Tibial nerve (tissue), 4 donors: ENCODE data around the gene HEPN1.
A peak's percentile ranks its signal among the peaks of the same experiment; 100 is the strongest.

Experiments
- EP300 ChIP-seq, 2 donors: sonication (generic); formaldehyde crosslinking; IDR thresholded peaks; one replicate each; pipeline ENCODE4 v1.6.1; 2017; ENCODE audit warnings: antibody characterized with exemption in 2 of 2, mild to moderate bottlenecking in 1 of 2
- TF ChIP-seq, protein P1 (sequence below), 5 experiments: fragments of 200-600 bp in 3 of 5; fragments of 450-650 bp in 2 of 5; sonication (generic) in 3 of 5; IDR thresholded peaks; one replicate each; pipeline ENCODE4 v1.5.1; 2016 to 2019; ENCODE audit warnings: antibody characterized with exemption in 5 of 5, mild to moderate bottlenecking in 3 of 5, moderate library complexity in 2 of 5

DNA sequence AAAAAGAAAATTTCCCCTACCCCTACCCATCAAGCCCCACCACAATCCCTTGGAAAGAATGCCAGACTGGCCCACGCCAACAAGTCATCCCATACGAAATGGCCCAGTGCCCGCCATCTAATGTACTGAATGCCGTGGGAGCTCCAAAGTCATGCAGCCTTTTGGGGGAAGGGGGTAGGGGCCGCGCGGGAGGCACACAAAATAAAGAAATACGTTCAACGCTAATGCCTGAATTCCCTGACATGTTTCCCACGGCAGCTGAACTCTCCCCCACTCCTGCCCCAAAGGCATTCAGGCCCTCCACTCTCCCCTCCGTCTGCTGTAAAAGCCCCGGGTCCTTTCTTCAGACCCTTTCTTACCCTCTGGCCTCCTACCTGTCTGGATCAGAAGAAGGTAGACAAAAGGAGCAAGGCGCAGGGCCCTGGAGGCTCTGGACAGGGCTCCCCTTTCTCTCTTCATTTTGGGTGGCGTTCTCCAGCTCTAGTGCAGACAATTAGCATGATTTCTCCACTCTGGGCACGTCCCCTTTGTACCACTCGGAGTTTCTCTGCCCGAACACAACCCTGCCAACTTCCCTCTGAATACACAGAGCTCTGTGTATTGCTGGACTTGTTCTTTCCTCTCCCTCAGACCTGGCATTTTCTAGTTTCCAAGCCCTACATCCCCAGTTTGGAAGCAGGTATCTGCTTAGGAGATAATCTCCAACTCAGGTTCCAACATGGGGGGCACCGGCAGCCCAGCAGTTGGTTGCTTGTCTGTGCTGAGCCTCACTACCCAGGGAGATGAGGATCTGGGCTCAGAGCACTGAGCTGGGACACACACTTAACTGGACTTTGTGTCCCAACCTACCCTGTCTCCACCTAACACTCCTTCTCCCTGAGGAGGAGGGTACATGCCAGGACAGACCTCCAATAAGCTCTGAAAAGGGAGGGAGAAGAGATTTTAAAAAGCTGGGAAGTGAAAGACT lies 16.8 kb downstream of the HEPN1 start, which contains the start of gene HEPACAM:
- TF ChIP-seq, protein P1, sequence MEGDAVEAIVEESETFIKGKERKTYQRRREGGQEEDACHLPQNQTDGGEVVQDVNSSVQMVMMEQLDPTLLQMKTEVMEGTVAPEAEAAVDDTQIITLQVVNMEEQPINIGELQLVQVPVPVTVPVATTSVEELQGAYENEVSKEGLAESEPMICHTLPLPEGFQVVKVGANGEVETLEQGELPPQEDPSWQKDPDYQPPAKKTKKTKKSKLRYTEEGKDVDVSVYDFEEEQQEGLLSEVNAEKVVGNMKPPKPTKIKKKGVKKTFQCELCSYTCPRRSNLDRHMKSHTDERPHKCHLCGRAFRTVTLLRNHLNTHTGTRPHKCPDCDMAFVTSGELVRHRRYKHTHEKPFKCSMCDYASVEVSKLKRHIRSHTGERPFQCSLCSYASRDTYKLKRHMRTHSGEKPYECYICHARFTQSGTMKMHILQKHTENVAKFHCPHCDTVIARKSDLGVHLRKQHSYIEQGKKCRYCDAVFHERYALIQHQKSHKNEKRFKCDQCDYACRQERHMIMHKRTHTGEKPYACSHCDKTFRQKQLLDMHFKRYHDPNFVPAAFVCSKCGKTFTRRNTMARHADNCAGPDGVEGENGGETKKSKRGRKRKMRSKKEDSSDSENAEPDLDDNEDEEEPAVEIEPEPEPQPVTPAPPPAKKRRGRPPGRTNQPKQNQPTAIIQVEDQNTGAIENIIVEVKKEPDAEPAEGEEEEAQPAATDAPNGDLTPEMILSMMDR (IDR thresholded peaks at IDR 0.05) = no peak
- peak in 1 of 2 donors; percentile 30 for TF ChIP-seq EP300 (IDR thresholded peaks at IDR 0.05)
